Posterior vena cava (tissue), 2 donors: ENCODE data around the gene OR4X1. TPM values are rescaled to one million over a fixed set of nuclear protein-coding genes. Genes with fewer than 3 reads are reported as not detected.
"Not testable (repeated sequence)": the region's sequence is repeated elsewhere in the genome, so short reads cannot be mapped to it uniquely, and the experiment has no call there.

Experiments used
- DNase-seq: peaks from one replicate; pipeline ENCODE4 v3.0.0-alpha.2; 2020; ENCODE audit warnings: low spot score
- intact Hi-C, 2 donors: fragments of 100-400 bp; cut with DNase I; formaldehyde crosslinking; loops; one replicate each; pipeline versions ENCODE4 v1.14.1 to v1.14.2; 2022 to 2023
- long read RNA-seq, 2 donors: library from polyadenylated mRNA; unstranded; transcript quantifications; one replicate each; pipeline ENCODE4 v2.0.0, GENCODE V29; 2020 to 2021
- total RNA-seq, 2 donors: library from RNA; stranded (reverse); fragmentation: NEBNext Ultra II Directional; extraction: Animal tissue kit (Norgen Biotek cat#: 25700); gene quantifications; one replicate each; pipeline ENCODE4 v1.2.1, GENCODE V29; 2021
- donor health status: DM: yes; HTN: yes; CAD: no.
- donor health status: DM: yes; HTN: yes; CAD: no.

The OR4X1 gene, protein sequence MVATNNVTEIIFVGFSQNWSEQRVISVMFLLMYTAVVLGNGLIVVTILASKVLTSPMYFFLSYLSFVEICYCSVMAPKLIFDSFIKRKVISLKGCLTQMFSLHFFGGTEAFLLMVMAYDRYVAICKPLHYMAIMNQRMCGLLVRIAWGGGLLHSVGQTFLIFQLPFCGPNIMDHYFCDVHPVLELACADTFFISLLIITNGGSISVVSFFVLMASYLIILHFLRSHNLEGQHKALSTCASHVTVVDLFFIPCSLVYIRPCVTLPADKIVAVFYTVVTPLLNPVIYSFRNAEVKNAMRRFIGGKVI
- total RNA-seq, result not detected
- long read RNA-seq, donor 1, result 0 reads
- long read RNA-seq, donor 2, result 0 reads

DNA sequence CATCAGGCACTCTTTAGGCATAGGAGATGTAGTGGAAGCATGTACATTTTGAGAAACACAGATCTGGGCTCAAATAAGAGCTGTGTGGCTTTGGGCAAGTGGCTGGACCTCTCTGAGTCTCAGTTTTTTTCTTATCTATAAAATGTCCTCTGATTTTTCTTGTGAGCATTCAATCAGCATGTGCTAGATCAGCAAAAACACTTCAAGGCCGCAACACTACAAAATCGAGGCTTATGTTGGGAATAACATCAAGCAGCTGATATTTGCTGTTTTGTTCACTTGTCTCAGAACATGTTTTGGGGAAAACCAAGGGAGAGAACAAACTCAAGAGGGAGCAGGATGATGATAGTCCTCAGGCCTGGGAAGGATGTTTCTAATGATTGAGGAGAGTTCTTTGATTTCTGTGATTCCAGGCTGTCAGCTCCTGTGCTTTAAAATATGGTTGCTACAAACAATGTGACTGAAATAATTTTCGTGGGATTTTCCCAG, at the start of gene OR4X1:
Gene OR4X1, plus strand, starts transcription at position 439 of the 489 bp plus-strand sequence. Its CDS starts 0 bp downstream, at position 439.
- DNase-seq, result no peak
- intact Hi-C loops, result no loop called here

DNA sequence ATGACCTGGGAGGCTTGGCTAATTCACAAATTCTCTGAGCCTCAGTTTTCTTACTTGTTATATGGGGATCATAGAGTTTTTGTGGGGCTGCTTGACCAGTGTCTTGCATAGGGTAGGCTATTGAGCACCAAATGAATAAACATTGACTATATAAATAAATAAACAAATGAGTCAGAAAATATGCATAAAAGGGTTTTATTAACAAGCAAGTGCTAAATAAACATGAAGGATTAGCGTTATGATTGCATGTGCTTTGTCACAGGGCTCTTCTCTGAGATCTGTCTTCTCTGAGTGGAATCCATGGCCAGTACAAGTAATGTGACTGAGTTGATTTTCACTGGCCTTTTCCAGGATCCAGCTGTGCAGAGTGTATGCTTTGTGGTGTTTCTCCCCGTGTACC, 47.2 kb upstream of the OR4X1 start, which contains the start of gene OR4B1:
Gene OR4B1, plus strand, starts transcription at position 301 of the 400 bp plus-strand sequence. Its CDS starts 0 bp downstream, at position 301.
- intact Hi-C loops, result no loop called here
- no peak for DNase-seq

DNA sequence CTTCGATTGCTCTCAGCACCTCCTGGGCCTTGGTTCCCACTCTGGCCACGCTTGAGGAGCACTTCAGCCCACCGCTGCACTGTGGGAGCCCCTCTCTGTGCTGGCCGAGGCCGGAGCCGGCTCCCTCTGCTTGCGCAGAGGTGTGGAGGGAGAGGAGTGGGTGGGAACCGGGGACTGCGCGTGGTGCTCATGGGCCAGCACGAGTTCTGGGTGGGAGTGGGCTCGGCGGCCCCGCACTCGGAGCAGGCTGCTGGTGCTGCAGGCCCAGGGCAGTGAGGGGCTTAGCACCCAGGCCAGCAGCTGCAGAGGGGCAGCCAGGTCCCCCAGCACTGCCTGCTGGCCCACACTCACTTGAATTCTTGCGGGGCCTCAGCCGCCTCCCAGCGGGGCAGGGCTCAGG, 34.9 kb upstream of the OR4X1 start:
- DNase-seq, result no peak
- intact Hi-C loops, result no loop called here

DNA sequence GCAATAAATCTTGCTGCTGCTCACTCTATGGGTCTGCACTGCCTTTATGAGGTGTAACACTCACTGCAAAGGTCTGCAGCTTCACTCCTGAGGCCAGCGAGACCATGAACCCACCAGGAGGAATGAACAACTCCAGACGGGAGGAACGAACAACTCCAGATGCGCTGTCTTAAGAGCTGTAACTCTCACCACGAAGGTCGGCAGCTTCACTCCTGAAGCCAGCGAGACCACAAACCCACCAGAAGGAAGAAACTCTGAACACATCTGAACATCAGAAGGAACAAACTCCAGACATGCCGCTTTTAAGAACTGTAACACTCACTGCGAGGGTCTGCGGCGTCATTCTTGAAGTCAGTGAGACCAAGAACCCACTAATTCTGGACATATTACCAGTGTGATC, 33.6 kb upstream of the OR4X1 start:
- intact Hi-C loops, DNase-seq: not testable (repeated sequence)

DNA sequence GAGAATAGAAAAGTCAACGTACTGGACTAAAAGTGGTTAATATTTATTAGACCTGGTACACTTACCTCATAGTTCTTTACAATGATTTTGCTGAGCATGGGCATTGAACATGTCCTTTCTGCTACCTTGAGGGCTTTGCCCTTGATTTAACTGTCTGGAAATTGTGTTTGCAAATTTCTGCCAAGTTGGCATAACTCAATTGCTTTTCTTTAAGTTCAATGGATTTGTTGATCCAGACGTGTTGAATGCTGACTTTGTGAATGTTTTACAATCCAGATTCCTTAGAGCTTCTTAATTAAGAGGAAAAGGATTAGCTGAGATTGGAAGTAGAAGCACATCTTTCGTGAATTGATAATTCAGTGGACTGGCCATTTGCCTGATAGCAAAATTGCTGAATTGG, 25.9 kb upstream of the OR4X1 start:
- intact Hi-C loops, result no loop called here
- no peak for DNase-seq

DNA sequence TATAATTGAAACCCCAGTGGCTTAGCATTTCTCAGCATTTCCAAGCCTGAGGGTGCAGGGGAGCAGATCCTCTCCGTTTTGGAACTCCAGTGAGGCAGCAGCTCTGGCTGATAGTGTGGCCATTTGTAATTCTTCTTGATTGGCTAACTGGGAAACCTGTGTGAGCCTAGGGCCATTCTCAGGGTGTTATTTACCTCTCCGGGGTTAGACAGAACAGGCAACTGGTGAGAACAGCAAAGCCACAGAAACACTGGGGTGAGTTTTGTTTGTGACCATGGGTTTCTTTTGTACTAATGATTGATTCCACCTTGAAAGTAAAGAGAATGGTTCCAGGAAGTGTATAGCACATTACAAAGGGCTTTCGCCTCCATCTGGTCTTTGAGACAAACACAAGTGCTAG, 21.2 kb upstream of the OR4X1 start:
- intact Hi-C loops, result no loop called here
- DNase-seq, result no peak

DNA sequence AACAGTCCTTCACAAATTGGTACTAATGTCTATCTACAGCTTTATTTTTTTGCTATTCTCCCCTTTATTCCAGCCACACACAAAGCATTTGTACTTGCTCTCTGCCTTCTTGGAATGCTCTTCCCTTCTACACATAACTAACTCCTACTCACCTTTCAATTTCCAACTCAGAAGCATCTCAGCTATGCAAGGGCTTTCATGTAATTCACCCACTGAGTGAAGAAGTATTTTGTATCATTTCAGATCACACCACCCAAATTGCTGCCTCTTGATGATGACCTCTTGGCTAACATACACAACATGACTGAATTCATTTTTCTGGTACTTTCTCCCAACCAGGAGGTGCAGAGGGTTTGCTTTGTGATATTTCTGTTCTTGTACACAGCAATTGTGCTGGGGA, 18.9 kb upstream of the OR4X1 start, which contains the start of gene OR4X2:
Gene OR4X2, plus strand, starts transcription at position 301 of the 400 bp plus-strand sequence. Its CDS starts 0 bp downstream, at position 301.
- intact Hi-C loops, result no loop called here
- DNase-seq, result no peak

DNA sequence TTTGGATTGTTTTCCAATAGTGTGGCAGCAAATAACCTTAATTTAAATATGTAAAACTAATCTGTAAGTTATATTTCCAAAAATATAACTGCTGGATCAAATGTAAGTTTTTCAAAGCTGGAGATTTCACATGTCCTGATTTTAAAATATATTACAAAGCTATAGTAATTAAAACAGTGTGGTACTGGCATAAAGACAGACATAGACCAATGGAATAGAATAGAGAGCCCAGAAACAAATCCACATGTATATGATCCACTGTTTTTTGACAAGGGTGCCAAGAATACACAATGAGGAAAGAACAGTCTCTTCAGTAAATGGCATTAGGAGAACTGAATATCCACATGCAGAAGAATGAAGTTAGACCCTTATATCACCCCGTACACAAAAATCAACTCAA, 14.8 kb upstream of the OR4X1 start:
- no peak for DNase-seq
- intact Hi-C loops, result no loop called here

DNA sequence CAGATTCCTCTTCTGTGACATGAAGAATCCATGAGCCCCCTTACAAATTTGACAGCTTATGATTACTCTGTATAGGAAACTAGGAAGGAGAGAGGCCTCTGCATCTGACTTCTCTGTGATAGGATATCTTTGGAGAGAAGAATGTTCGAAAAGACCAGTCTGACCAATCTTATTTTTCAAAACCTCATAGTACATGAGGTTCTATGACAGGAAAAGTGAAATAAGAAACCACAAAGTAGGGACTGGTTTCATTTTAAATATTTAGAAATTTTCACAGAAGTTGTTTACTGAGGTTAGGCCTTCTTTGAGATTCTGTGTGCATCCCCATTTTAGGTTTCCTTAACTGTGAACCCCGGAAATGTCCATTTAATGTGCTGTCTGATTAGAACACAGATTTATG, 2.1 kb upstream of the OR4X1 start:
- intact Hi-C loops, result no loop called here
- no peak for DNase-seq

DNA sequence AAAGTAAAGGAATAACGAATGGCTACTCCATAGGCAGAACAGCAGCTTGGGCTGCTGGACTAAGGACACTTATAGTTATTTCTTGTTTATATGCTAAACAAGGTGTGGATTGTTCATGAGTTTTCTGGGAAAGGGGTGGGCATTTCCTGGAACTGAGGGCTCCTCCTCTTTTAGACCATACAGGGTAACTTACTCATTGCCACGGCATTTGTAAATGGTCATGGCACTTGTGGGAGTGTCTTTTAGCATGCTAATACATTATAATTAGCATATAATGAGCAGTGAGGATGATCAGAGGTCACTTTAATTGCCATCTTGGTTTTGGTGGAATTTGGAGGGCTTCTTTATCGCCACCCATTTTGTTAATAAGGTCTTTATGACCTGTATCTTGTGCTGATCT, 7.0 kb downstream of the OR4X1 start:
- intact Hi-C loops, result no loop called here
- DNase-seq, result no peak

DNA sequence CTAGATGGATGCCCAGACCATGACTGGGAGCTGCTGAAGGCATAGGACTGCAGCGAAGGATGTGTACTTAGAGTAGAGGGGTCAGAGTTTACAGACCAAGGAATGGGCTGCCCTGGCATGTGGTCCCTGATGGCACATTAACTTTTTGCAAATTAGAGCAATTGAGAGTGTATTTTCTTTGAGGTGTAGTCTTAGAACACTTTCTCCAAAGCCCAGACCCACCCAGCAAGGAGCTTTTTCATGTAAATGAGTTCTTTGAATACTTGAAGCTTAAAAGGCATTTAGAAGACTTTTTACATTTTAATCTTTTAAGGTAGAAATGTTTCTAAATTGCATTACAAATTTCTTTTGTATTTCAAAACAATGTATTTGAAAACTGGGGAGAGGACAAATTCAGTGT, 8.9 kb downstream of the OR4X1 start:
- intact Hi-C loops, result no loop called here
- DNase-seq, result no peak

DNA sequence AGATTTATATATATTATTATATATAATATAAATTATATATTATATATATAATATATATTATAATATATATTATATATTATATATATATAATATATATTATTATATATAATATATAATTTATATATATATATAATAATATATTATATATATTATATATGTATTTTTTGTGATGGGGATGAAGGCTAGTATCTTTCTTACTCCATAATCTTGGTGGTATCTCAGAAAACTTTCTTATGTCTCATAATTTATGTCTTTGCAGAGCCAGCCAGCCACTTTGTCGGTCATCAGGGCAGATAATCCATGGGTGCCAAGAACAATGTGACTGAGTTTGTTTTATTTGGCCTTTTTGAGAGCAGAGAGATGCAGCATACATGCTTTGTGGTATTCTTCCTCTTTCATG, 42.3 kb downstream of the OR4X1 start, which contains the start of gene OR4S1:
Gene OR4S1, plus strand, starts transcription at position 301 of the 400 bp plus-strand sequence. Its CDS starts 0 bp downstream, at position 301.
- intact Hi-C loops, result no loop called here
- DNase-seq, result no peak

DNA sequence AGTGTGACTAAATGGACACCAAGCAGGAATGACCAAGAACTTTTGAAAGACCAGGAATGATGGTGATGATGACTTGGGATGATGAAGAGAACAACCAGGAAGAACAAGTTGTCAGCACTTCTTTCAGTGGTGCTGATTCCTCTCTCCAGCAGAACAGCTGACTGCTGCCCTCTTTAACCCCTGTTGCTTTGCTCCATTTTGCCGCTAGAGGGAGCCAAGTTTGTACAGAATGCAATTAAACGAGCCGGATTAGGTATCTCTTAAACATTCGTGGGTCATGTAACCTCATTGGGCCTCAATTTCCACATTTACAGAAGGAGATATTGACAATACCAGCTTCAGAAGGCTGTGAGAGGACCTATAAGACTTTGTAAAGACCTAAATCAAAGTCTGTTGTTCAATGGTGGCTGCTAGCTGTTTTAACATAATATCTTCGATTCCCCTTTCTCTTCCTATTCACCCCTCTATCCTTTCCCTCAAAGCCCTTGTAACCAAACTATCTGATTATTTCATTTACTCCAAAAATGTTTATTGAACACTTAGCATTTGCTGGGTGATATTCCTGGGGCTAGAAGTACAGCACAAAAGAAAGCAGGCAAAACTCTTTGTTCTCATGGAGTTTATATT, 44.2 kb downstream of the OR4X1 start:
- DNase-seq, result no peak

DNA sequence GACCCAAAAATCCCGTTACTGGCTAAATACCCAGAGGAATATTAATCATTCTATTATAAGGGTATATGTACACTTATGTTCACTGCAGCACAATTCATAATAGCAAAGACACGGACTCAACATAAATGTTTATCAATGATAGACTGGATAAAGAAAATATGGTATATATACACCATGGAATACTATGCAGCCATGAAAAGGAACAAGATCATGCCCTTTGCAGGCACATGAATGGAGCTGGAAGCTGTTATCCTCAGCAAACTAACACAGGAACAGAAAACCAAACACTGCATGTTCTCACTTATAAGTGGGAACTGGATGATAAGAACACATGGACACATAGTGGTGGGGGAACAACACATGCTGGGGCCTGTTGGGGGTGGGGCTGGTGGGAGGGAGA, 49.9 kb downstream of the OR4X1 start:
- intact Hi-C loops, DNase-seq: not testable (repeated sequence)

More for the DNA sequence above, 44.2 kb downstream of the OR4X1 start:
- intact Hi-C loops, result no loop called here

Other genes with a start within 250 kb of the OR4X1 start
- gene OR4B1, start 47.1 kb upstream of the OR4X1 start, total RNA-seq, result not detected
- not detected for gene OR4X2, start 18.8 kb upstream of the OR4X1 start, total RNA-seq
- not detected for gene OR4S1, start 42.4 kb downstream of the OR4X1 start, total RNA-seq
- not detected for gene OR4C3, start 61.1 kb downstream of the OR4X1 start, total RNA-seq
- gene OR4C5, start 102.6 kb downstream of the OR4X1 start, total RNA-seq, result not detected
- gene OR4A47, start 224.9 kb downstream of the OR4X1 start, total RNA-seq, result not detected